ENCODE measurements around the gene PDE6B. TPM values are rescaled to one million over a fixed set of nuclear protein-coding genes. Genes with fewer than 3 reads are reported as not detected.
A peak's percentile ranks its signal among the peaks of the same experiment; 100 is the strongest.
"Not testable (repeated sequence)": the region's sequence is repeated elsewhere in the genome, so short reads cannot be mapped to it uniquely, and the experiment has no call there.

PDE6B gene
- total and polyA plus RNA-seq, 5 donors, result 3.6 to 7.5 (median 7.0) TPM

DNA sequence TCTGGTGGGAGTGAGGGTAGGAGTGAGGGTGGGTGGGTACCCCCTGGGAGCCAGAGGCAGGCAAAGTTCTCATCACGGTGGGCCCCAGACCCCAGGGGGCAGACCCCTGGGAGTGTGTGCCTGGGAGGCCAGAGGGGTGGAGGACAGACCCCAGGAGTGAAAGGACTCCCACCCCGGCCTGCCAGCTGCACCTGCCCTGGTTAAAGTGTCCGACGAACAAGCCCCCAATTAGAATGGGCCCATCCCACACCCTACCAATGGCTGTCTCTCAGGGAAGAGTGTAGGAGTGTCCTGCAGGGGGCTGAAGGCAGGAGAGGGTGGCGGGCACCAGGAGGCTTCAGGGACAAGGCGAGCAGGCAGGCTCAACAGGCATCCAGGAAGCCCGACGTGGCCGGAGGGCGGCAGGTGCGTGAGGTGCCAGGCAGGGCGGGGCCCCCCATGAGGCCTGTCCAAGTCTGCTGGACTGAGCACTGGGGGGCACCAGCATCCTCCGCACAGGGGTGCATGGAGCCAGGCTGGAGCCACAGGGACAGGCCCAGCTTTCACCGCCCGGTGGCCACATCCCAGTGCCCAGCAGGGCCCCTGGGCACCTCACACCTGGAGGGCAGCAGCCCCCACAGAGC lies 8.7 kb downstream of the PDE6B start:
- Histone ChIP-seq H3K4me1 (ENCODE audit: control insufficient read depth, insufficient read depth, low read length) (no peaks in the 10 kb centered on the region), H3K27me3 (ENCODE audit: control insufficient read depth, insufficient read depth) (no peaks in the 10 kb centered on the region), H3K4me3 (ENCODE audit: low read length) (no peak overlapping the region), H3K9me3 (ENCODE audit: control insufficient read depth, low read length) (no peaks in the 10 kb centered on the region), H3K27ac (ENCODE audit: low read length) (no peak overlapping the region)
- ATAC-seq (no peak), DNase-seq (peak in 2 of 3 donors; percentile 29 to 34)
- WGBS, result 79% methylated on average over 15 of the region's 15 CpGs
- intact Hi-C loops (cut with DNase I), result no loop called here

DNA sequence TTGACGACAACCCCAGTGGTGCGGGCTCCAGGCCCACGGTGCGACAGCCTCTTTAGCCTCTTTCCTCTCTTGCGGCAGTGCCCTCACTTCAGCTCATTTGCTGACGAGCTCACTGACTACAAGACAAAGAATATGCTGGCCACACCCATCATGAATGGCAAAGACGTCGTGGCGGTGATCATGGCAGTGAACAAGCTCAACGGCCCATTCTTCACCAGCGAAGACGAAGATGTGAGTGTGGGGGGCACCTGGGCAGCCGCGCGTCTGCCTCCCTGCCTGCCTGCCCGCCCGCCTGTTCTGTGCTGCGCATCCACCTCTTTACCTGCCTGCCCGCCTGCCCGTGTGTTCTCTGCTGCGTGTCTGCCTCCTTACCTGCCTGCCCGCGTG lies 9.2 kb downstream of the PDE6B start:
- Histone ChIP-seq H3K4me1 (ENCODE audit: control insufficient read depth, insufficient read depth, low read length) (no peaks in the 10 kb centered on the region), H3K27ac (ENCODE audit: low read length) (no peak overlapping the region), H3K27me3 (ENCODE audit: control insufficient read depth, insufficient read depth) (no peaks in the 10 kb centered on the region), H3K9me3 (ENCODE audit: control insufficient read depth, low read length) (no peaks in the 10 kb centered on the region), H3K4me3 (ENCODE audit: low read length) (no peak overlapping the region)
- no peak for ATAC-seq
- DNase-seq, result peak in 2 of 3 donors; percentile 19 to 41
- WGBS, result 82% methylated on average over 23 of the region's 23 CpGs
- intact Hi-C loops (cut with DNase I), result no loop called here

GRCh38 chr4:635066-635835 lies 9.9 kb downstream of the PDE6B start:
- H3K4me3 ChIP-seq (ENCODE audit: low read length); H3K4me1 ChIP-seq (ENCODE audit: control insufficient read depth, insufficient read depth, low read length); ATAC-seq; H3K27me3 ChIP-seq (ENCODE audit: control insufficient read depth, insufficient read depth); intact Hi-C loops (cut with DNase I); H3K9me3 ChIP-seq (ENCODE audit: control insufficient read depth, low read length); H3K27ac ChIP-seq (ENCODE audit: low read length): not testable (repeated sequence)
- 92% methylated on average over 46 of the region's 46 CpGs for WGBS
- DNase-seq, result peak in 2 of 3 donors; percentile 13 to 26

DNA sequence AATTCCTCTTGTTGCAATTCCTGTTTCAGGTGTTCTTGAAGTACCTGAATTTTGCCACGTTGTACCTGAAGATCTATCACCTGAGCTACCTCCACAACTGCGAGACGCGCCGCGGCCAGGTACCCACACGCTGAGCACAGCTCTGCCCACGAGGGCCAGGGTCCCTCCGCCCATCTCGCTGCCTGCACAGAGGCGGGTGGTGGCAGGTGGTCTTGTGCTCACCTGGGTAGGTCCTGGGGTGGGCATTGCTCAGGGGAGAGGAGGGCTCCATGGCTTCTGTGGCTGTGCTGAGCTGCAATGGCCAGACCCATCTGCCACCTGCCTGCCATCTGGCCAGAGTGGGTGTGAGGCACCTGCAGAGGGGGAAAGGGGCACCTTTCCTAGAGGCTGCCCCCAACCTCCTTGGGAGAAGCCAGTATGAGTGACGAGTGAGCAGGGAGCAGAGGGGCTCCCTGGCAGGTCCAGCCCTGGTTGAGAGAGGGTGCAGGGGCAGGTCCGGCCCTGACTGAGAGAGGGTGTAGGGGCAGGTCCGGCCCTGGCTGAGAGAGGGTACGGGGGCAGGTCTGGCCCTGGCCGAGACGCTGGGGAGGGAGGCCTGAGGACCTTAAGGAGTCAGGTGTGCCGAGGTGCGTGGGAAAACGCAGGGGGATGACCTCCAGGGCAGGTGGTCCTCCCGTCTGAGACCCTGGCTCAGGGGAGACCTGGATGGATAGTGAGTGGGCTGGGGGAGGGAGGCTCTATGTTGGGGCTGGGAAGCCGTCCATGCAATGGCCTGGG lies 10.7 kb downstream of the PDE6B start:
- WGBS, result 86% methylated on average over 22 of the region's 22 CpGs
- Histone ChIP-seq H3K27ac (ENCODE audit: low read length) (no peak overlapping the region), H3K27me3 (ENCODE audit: control insufficient read depth, insufficient read depth) (no peaks in the 10 kb centered on the region), H3K4me1 (ENCODE audit: control insufficient read depth, insufficient read depth, low read length) (no peaks in the 10 kb centered on the region), H3K4me3 (ENCODE audit: low read length) (no peak overlapping the region), H3K9me3 (ENCODE audit: control insufficient read depth, low read length) (no peaks in the 10 kb centered on the region)
- intact Hi-C loops (cut with DNase I), result no loop called here
- ATAC-seq (no peak), DNase-seq (peak in 2 of 3 donors; percentile 11 to 47)

GRCh38 chr4:636628-637159 lies 11.3 kb downstream of the PDE6B start:
- DNase-seq, result peak in 2 of 3 donors; percentile 2 to 31
- WGBS, result 74% methylated on average over 13 of the region's 13 CpGs
- no peak for ATAC-seq
- H3K4me1 ChIP-seq (ENCODE audit: control insufficient read depth, insufficient read depth, low read length), result no peaks in the 10 kb centered on the region
- H3K27ac ChIP-seq (ENCODE audit: low read length), result no peak overlapping the region
- H3K27me3 ChIP-seq (ENCODE audit: control insufficient read depth, insufficient read depth), result no peaks in the 10 kb centered on the region
- H3K9me3 ChIP-seq (ENCODE audit: control insufficient read depth, low read length), result no peaks in the 10 kb centered on the region
- intact Hi-C loops (cut with DNase I), result no loop called here
- H3K4me3 ChIP-seq (ENCODE audit: low read length), result no peak overlapping the region

DNA sequence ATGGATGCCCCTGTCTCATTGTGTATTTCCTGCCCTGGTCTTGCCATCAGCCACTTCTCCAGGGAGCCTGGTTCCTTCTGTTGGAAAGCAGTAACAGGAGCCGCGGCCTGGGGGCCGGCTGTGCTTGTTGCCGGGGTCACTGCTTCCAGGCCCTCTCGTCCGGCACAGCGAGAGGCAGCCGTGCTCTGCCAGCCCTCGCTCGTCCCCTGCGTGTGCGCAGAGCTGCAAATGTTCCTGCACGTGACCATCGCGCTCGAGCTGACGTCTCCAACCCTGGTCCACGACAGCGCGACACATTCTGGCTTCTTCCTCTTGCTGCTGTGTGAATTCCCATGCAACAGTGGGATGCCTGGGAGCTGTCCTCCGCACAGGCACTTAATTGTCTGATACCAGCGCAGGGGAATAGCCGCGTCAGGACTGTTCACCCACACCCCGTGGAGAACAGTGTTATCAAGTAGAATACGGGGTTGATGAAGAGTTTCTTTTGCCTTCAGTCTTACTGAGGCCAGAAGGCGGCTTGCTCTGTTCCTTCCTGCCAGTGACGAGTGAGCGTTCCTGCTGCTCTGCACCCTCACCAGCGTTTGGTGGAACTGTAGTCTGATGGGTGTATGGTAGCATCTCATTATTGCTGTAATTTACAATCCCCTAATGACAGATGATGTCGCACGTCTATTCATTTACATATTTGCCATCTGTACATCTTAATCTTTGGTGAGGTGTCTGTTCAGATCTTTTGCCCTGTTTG lies 12.3 kb downstream of the PDE6B start:
- H3K4me1 ChIP-seq (ENCODE audit: control insufficient read depth, insufficient read depth, low read length), result no peaks in the 10 kb centered on the region
- WGBS, result 66% methylated on average over 32 of the region's 32 CpGs
- H3K27ac ChIP-seq (ENCODE audit: low read length), result no peak overlapping the region
- intact Hi-C loops (cut with DNase I), result no loop called here
- no peak overlapping the region for H3K4me3 ChIP-seq (ENCODE audit: low read length)
- DNase-seq (peak in 2 of 3 donors; percentile 24), ATAC-seq (no peak)
- H3K27me3 ChIP-seq (ENCODE audit: control insufficient read depth, insufficient read depth), result no peaks in the 10 kb centered on the region
- H3K9me3 ChIP-seq (ENCODE audit: control insufficient read depth, low read length), result no peaks in the 10 kb centered on the region

- H3K4me1 ChIP-seq (ENCODE audit: control insufficient read depth, insufficient read depth, low read length); intact Hi-C loops (cut with DNase I); H3K9me3 ChIP-seq (ENCODE audit: control insufficient read depth, low read length); DNase-seq; ATAC-seq; H3K27ac ChIP-seq (ENCODE audit: low read length); H3K4me3 ChIP-seq (ENCODE audit: low read length); H3K27me3 ChIP-seq (ENCODE audit: control insufficient read depth, insufficient read depth): not testable (repeated sequence)
- 87% methylated on average over 6 of the region's 6 CpGs for WGBS
Observed at GRCh38 chr4:642366-642765, 17.0 kb downstream of the PDE6B start.

DNA sequence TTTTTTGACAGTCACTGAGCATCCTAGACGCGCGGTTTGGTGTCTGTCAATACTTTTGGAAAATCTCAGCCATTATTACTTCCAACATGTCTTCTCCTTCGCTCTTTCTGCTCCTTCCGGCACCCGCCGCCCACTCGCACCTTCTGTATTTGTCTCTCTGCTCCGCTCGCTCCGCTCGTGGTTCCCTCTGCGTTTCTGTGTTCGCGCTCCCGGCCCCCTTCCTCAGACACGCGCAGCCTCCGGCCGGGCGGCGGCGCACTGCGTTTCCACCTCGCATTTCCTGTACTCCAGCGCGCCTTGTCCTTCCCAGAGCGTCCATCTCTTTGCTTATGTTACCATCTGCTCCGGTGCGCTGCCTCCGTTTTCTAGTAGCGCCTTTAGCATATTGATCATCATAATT lies 21.1 kb downstream of the PDE6B start:
- no peaks in the 10 kb centered on the region for H3K27me3 ChIP-seq (ENCODE audit: control insufficient read depth, insufficient read depth)
- intact Hi-C loops (cut with DNase I), result no loop called here
- ATAC-seq, result no peak
- no peaks in the 10 kb centered on the region for H3K4me1 ChIP-seq (ENCODE audit: control insufficient read depth, insufficient read depth, low read length)
- no peak overlapping the region for H3K27ac ChIP-seq (ENCODE audit: low read length)
- H3K4me3 ChIP-seq (ENCODE audit: low read length), result no peak overlapping the region
- DNase-seq, result peak in 2 of 3 donors; percentile 7 to 43
- 69% methylated on average over 32 of the region's 32 CpGs for WGBS
- H3K9me3 ChIP-seq (ENCODE audit: control insufficient read depth, low read length), result no peaks in the 10 kb centered on the region

DNA sequence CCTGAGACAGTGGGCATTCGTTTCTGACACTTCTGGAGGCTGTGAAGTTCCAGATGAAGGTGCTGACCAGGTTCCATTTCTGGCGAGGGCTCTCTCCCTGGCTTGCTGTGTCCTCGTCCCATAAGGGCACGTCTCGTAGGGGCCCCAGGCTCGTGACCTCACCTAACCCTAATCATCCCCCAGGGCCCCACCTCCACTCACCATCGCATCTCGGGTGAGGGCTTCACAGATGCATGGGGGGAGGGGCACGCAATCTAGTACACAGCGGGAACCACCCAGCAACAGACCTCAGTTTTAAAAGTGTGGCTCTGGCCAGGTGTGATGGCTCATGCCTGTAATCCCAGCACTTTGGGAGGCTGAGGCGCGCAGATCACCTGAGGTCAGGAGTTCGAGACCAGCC lies 22.1 kb downstream of the PDE6B start:
- no peak for ATAC-seq
- intact Hi-C loops (cut with DNase I), result no loop called here
- WGBS, result 65% methylated on average over 13 of the region's 13 CpGs

DNA sequence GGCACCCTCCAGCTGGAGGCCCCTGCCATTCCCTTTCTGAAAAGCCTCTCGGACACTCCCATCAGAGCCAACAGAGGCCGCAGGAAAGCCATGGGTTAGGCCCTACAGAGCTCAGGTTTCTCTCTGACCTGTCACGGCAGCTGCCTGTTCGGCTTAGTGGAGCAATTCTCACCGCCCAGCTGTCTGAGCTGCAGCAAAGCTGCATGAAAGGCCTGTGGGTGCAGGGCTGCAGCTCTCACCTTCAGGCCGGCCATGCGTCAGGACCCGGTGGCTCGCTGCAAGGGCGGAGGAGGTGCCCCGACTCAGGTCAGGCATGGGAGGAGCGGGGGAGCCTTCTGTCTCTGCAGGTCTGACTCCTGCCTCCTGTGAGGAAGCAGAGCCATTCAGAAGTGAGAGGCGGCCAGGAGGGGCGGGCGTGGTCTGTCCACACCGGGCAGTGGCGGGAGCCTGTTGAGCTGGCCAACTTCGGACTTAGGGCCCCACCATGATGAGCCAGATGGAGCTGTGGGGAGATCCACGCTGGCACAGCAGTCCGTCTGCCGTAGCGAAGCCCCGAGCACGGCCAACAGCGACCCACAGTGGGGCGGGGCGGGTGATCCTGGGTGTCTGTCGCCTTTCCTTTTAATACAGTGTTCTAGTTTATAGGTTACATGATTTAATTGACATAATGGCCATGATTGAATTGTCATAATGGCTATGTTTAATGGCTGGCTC lies 23.4 kb downstream of the PDE6B start:
- Histone ChIP-seq H3K27me3 (ENCODE audit: control insufficient read depth, insufficient read depth) (no peaks in the 10 kb centered on the region), H3K9me3 (ENCODE audit: control insufficient read depth, low read length) (no peaks in the 10 kb centered on the region), H3K27ac (ENCODE audit: low read length) (no peak overlapping the region), H3K4me3 (ENCODE audit: low read length) (no peak overlapping the region), H3K4me1 (ENCODE audit: control insufficient read depth, insufficient read depth, low read length) (no peaks in the 10 kb centered on the region)
- ATAC-seq, result no peak
- DNase-seq, result peak in 2 of 3 donors; percentile 12 to 43
- 70% methylated on average over 28 of the region's 28 CpGs for WGBS
- intact Hi-C loops (cut with DNase I), result no loop called here

More for the DNA sequence above, 22.1 kb downstream of the PDE6B start:
- no peak overlapping the region for H3K27ac ChIP-seq (ENCODE audit: low read length)
- DNase-seq, result peak in 1 of 3 donors; percentile 5
- H3K9me3 ChIP-seq (ENCODE audit: control insufficient read depth, low read length), result no peaks in the 10 kb centered on the region
- no peaks in the 10 kb centered on the region for H3K27me3 ChIP-seq (ENCODE audit: control insufficient read depth, insufficient read depth)
- no peaks in the 10 kb centered on the region for H3K4me1 ChIP-seq (ENCODE audit: control insufficient read depth, insufficient read depth, low read length)
- H3K4me3 ChIP-seq (ENCODE audit: low read length), result no peak overlapping the region

All from right cardiac atrium (tissue), 5 donors.